Endothelial cell of umbilical vein (primary cell): ENCODE results near the gene ATP4A.

Experiments
- CTCF ChIP-seq, 2 donors: IDR thresholded peaks; 1 replicate in 1 of 2; 2 replicates in 1 of 2; pipeline ENCODE4 v1.5.1; 2011; ENCODE audit warnings: low read length in 2 of 2, mild to moderate bottlenecking in 2 of 2, moderate library complexity in 2 of 2, control low read depth in 1 of 2, inconsistent platforms in 1 of 2, low read depth in 1 of 2; ENCODE audit not compliant: insufficient read depth in 1 of 2; ENCODE audit errors: extremely low read depth in 1 of 2
- EZH2 ChIP-seq: IDR thresholded peaks from 2 replicates; pipeline ENCODE4 v1.6.1; 2012; ENCODE audit warnings: borderline replicate concordance, low read depth, mild to moderate bottlenecking, moderate library complexity, low read length, inconsistent platforms; ENCODE audit not compliant: severe bottlenecking
- FOS ChIP-seq: IDR thresholded peaks from 2 replicates; pipeline ENCODE4 v1.6.1; 2011; ENCODE audit warnings: mild to moderate bottlenecking, low read length, moderate library complexity, borderline replicate concordance; ENCODE audit not compliant: insufficient read depth
- MAX ChIP-seq: IDR thresholded peaks from 2 replicates; pipeline ENCODE4 v1.6.1; 2011; ENCODE audit not compliant: insufficient read depth, insufficient read length
- POLR2A ChIP-seq: IDR thresholded peaks from 2 replicates; pipeline ENCODE4 v1.6.1; 2012; ENCODE audit warnings: low read depth, mild to moderate bottlenecking, control low read depth, low read length
- POLR2AphosphoS5 ChIP-seq: IDR thresholded peaks from 2 replicates; pipeline ENCODE4 v1.6.1; 2012; ENCODE audit warnings: low read depth, mild to moderate bottlenecking, control low read depth, low read length, moderate library complexity; ENCODE audit not compliant: insufficient read depth

- TF ChIP-seq FOS (no peak), CTCF (IDR thresholded peaks at IDR 0.05; ENCODE audit: extremely low read depth in 1 of 2, insufficient read depth in 1 of 2, low read depth in 1 of 2, low read length in 2 of 2) (no peak), EZH2 (no peak), POLR2A (no peak), POLR2AphosphoS5 (no peak), MAX (no peak)
These were observed 52.9 kb downstream of the ATP4A start for GRCh38 chr19:35510626-35510964.
